HL-60/S4 treated with retinoic acid at 250 ng/mL for 4 days and 3 days (cell line): ENCODE data around the gene PLSCR5.

Experiments used
- in situ Hi-C: fragments of 300-500 bp; cut with MboI; formaldehyde crosslinking; loops from 2 replicates; pipeline ENCODE4 v1.7.0; 2022; ENCODE audit warnings: low sequenced_read_pairs

The PLSCR5 gene

GRCh38 chr3:146589899-146590508, 15.1 kb downstream of the PLSCR5 start:
- in situ Hi-C loops: loop anchor here (25.0 kb wide), 1 partner anchor 378 kb away; no protein-coding TSS in a partner anchor

GRCh38 chr3:146585156-146585555, 20.0 kb downstream of the PLSCR5 start:
- in situ Hi-C loops: loop anchor here (25.0 kb wide), 1 partner anchor 373 kb away; no protein-coding TSS in a partner anchor

- in situ Hi-C loops: loop anchor here (25.0 kb wide), 1 partner anchor 370 kb away; no protein-coding TSS in a partner anchor
These were observed 23.1 kb downstream of the PLSCR5 start for GRCh38 chr3:146581951-146582467.

DNA sequence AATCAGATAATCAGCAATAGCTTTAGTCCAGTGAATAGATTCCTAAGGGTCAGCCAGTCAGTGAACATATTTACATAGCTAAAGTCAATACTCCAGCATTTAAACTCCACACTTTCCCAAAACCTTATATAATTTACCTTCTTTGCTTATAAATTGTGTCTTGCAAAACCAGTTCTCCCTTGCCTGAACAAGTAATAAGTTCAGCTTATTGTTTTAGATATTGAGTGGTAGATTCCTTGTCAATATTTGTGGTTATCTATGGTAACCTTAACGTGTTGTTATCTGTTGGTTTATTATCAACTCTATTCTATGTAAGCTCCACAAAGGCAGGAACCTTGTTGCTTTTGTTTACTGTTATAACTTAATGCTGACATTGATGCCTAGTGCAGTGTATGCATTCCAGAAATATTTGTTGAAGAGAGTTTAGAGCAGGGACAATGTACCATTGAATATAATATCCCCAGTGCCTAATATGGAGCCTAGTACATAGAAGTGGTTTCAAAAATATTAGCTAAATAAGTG, 24.0 kb downstream of the PLSCR5 start:
- in situ Hi-C loops: loop anchor here (25.0 kb wide), 1 partner anchor 369 kb away; no protein-coding TSS in a partner anchor

DNA sequence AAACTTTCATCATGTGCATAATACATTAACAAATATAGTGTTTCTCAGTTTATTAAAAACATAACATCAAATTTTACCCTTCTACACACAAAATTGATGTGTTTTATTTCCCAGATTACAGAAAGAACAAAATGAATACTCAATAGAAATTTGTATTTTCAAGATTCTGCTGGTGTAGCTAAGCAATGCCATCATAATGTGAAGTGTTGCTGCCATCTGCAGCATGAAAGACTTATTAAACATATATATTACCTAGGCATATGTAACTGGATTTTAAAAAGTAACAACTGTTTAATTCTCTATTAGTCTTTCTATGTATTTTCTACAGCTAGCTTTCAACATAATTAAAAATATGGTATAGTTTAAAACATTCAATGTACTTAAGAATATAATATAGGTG, 27.5 kb downstream of the PLSCR5 start:
- in situ Hi-C loops: loop anchor here (25.0 kb wide), 1 partner anchor 365 kb away; no protein-coding TSS in a partner anchor

DNA sequence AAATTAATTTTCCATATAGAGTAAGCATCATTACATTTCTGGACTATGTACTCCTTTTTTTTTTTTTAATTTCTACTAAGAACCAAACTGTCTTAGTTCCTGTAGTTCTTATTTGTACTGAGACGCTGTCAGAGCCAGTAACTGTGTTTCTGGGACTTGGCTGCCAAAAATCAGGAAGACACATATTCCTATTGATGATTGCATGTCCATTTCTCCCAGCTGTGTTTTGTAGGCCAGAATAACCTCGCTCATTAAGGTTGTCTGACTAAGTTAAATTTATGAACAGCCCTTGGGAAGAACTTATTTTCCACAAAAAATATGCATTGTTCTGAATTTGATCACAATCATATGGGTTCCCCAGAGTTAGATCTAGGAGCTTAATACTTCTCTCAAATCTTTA, 29.5 kb downstream of the PLSCR5 start:
- in situ Hi-C loops: loop anchor here (25.0 kb wide), 1 partner anchor 363 kb away; no protein-coding TSS in a partner anchor

- in situ Hi-C loops: no loop called here
These were observed 31.0 kb downstream of the PLSCR5 start for GRCh38 chr3:146574173-146574572.

- in situ Hi-C loops: no loop called here
These were observed 35.8 kb downstream of the PLSCR5 start for GRCh38 chr3:146569314-146569713.

DNA sequence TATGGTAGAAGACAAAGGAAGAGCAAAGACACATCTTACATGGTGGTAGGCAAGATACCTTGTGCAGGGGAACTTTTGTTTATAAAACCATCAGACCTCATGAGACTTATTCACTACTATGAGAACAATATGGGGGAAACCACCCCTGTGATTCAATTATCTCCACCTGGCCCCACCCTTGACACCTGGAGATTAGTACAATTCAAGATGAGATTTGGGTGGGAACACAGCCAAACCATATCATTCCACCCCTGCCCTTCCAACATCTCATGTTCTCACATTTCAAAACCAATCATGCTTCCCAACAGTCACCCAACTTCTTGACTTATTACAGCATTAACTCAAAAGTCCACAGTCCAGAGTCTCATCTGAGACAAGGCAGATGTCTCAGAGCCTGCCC, 39.0 kb downstream of the PLSCR5 start:
- in situ Hi-C loops: no loop called here

GRCh38 chr3:146561879-146562278, 43.3 kb downstream of the PLSCR5 start:
- in situ Hi-C loops: no loop called here

GRCh38 chr3:146561463-146561862, 43.7 kb downstream of the PLSCR5 start:
- in situ Hi-C loops: no loop called here

- in situ Hi-C loops: no loop called here
These were observed 44.5 kb downstream of the PLSCR5 start for GRCh38 chr3:146560678-146561077.

- in situ Hi-C loops: no loop called here
These were observed 45.8 kb downstream of the PLSCR5 start for GRCh38 chr3:146559388-146559787.

GRCh38 chr3:146558781-146559180, 46.4 kb downstream of the PLSCR5 start:
- in situ Hi-C loops: no loop called here

GRCh38 chr3:146557745-146558144, 47.4 kb downstream of the PLSCR5 start:
- in situ Hi-C loops: no loop called here

- in situ Hi-C loops: no loop called here
These were observed 49.8 kb downstream of the PLSCR5 start for GRCh38 chr3:146555311-146555710.

DNA sequence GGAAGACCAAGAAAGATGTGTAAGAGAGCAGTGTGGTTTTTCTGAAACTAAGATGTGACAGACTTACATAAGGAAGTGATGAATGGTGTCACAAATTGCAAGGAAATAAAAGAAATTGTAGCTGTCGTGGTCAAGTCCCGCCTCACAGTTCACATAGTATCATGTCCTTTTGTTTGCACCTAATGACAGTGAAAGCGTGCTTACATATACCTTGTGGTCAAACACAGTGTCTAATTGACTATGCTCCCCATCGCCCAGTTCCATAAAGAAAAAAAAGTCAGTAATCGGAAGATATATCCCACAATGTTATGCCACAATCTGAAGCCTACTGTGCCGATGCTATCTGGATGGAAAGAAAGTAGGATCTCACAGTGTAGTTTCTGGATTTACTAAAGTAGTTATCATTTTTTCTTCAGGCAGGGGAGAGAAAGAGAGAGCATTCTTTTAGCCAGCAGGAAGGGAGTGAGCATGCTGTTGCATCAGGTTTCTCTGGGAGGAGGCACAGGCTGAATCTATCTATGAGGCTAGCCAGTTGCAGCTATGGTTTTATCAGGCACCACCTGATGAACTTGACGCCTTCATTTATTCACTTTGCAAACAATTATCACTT, 50.9 kb downstream of the PLSCR5 start:
- in situ Hi-C loops: no loop called here

- in situ Hi-C loops: no loop called here
These were observed 54.2 kb downstream of the PLSCR5 start for GRCh38 chr3:146550743-146551510.

DNA sequence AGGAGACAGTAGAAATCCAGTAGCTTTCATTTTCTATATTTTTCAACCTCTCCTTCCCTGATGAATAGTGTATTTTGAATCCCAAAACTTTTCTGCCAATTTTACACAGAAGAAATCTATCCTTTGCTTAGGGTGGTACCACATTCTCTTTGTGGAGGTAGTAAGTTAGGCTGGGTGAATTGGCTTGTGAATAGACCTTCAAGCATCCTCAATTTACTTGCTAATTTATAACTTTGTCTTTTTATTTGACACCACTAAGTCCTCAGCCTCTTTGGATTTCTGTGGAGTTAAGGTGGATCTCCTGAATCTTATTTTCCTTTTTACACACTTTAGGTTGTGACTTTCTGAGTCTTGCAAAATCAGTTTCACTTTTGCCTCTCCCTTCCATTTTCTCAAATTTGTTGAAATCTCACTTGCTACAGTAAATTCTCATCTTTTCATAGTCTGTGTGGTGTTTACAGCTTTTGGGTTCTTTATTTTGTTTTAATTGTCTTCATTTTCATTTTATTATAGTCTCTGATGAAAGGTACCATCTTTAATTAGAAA, 55.0 kb downstream of the PLSCR5 start:
- in situ Hi-C loops: no loop called here

DNA sequence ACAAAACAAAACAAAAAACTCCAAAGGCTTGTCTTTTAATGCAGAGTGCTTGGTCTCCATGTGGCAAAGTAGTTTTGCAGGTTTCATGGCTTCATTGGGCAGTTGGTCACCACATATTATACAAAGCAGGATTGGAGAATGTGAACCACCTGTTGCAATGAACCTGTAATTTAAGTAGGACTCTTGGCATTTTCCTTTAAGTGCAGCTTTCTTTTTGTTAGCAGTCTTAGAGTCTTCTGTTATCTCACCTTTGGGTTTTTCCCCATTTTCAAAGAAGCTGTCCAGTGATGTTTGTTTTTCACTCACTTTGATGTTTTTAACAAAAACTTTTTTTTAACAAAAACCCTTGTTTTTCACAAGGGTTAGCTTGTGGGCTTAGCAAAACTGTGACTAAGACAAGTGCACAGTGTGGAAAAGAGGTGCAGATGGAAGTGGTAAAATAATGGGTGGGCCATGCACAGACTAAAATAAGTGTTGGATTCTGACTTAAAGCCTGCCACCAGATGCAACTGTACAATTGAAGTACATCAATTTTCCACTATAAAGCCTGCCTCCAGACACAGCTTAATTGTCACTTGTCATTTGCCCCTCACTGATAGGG, 57.8 kb downstream of the PLSCR5 start:
- in situ Hi-C loops: no loop called here
